NCI-H446 treated with DMSO at 0.1 percent for 48 hours (cell line): Measurements from ENCODE around the gene MZT1.
A peak's percentile ranks its signal among the peaks of the same experiment; 100 is the strongest.
"Not testable (repeated sequence)": the region's sequence is repeated elsewhere in the genome, so short reads cannot be mapped to it uniquely, and the experiment has no call there.

Experiments
- DNase-seq: peaks from one replicate; lab custom pipeline; 2025; lab: John Stamatoyannopoulos, UW

Gene MZT1

GRCh38 chr13:72727417-72728289 is at the start of gene MZT1, which contains the start of gene BORA:
TSS of gene MZT1 (minus strand) at chr13:72727629. CDS start at chr13:72727602, 27 bp downstream.
TSS of gene BORA (plus strand) at chr13:72727923. CDS start at chr13:72728941, 1,018 bp downstream.
- peak; percentile 76 for DNase-seq

- DNase-seq: no peak
These were observed 46.6 kb upstream of the MZT1 start for GRCh38 chr13:72774019-72774418.

GRCh38 chr13:72763411-72763810 is 36.0 kb upstream of the MZT1 start:
- DNase-seq: no peak

- DNase-seq: no peak
These were observed 32.8 kb upstream of the MZT1 start for GRCh38 chr13:72760189-72760588.

- no peak for DNase-seq
These were observed 30.5 kb upstream of the MZT1 start for GRCh38 chr13:72757792-72758535.

- DNase-seq: no peak
These were observed 26.7 kb upstream of the MZT1 start for GRCh38 chr13:72754111-72754510.

- DNase-seq: no peak
These were observed 23.8 kb upstream of the MZT1 start for GRCh38 chr13:72751220-72751619.

- no peak for DNase-seq
These were observed 17.8 kb upstream of the MZT1 start for GRCh38 chr13:72745260-72745659.

GRCh38 chr13:72740015-72740414 is 12.6 kb upstream of the MZT1 start:
- DNase-seq: no peak

- DNase-seq: no peak
These were observed 9.6 kb upstream of the MZT1 start for GRCh38 chr13:72737033-72737432.

- no peak for DNase-seq
These were observed 819 bp upstream of the MZT1 start for GRCh38 chr13:72728290-72728605.

- no peak for DNase-seq
These were observed 558 bp downstream of the MZT1 start for GRCh38 chr13:72726726-72727416.

- not testable (repeated sequence) for DNase-seq
These were observed 1.2 kb downstream of the MZT1 start for GRCh38 chr13:72726185-72726584.

GRCh38 chr13:72716776-72717175 is 10.7 kb downstream of the MZT1 start:
- DNase-seq: no peak

- DNase-seq: no peak
These were observed 26.9 kb downstream of the MZT1 start for GRCh38 chr13:72700509-72700908.

- DNase-seq: no peak
These were observed 29.3 kb downstream of the MZT1 start for GRCh38 chr13:72698164-72698563.

GRCh38 chr13:72696579-72696978 is 30.9 kb downstream of the MZT1 start:
- no peak for DNase-seq

- DNase-seq: no peak
These were observed 33.1 kb downstream of the MZT1 start for GRCh38 chr13:72694314-72694713.

GRCh38 chr13:72693832-72694231 is 33.6 kb downstream of the MZT1 start:
- DNase-seq: no peak

GRCh38 chr13:72692884-72693514 is 34.4 kb downstream of the MZT1 start:
- DNase-seq: no peak

GRCh38 chr13:72689181-72689696 is 38.2 kb downstream of the MZT1 start:
- no peak for DNase-seq

GRCh38 chr13:72686766-72687165 is 40.7 kb downstream of the MZT1 start:
- DNase-seq: no peak
